GM18520 (cell line): ENCODE data around the gene RARB.

Experiments used
- ATAC-seq: cut with Tn5 transposase; IDR thresholded peaks from one replicate; pipeline ENCODE4 v1.9.1; 2021; ENCODE audit not compliant: unreplicated experiment

RARB gene

DNA sequence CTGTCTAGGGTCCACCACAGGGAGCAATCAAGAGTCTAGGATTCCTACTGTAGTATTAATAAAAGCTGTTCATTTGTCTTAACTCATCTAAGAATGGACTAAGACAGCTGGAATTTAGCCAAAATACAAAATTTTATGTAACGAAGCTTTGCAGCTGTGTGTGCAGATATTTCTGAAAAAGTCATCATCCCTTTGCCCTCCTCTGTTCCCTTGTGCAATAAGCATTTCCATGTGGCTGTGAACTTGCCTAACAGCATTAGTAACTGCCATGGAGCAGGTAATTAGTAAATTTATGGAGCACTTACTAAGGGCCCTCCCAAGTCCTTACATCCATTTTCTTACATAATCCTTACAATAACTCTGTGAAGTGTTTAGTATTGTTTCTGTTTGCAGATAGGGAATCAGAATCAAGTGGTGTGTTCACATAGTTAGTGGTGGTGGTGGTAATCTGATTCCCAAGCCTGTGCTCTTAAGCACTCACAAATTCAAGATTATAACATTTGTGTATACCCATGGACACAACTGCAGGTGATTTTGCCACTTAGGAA, 114.5 kb downstream of the RARB start:
- no peak for ATAC-seq

DNA sequence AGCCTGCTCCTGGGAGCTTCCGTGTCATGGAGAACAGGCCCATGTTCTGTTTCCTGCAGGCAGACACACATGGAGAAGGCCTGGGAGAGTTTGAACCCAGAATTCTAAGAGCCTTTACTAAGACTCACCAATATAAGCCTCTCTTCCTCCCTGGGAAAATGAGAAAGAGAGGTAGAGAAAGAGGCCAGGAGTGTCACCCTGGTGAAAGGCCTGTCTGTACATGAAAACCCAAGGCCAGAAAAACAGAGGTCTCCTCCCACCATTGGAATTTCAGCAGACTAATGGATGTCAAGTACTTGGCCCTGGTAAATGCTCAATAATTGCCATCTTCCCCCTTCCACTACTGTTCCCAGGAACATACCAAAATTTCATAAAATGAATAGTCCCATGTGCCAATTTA, 119.0 kb downstream of the RARB start:
- ATAC-seq: no peak

GRCh38 chr3:25547943-25548674, 120.0 kb downstream of the RARB start:
- no peak for ATAC-seq

- no peak for ATAC-seq
These were observed 120.8 kb downstream of the RARB start for GRCh38 chr3:25548836-25549235.

DNA sequence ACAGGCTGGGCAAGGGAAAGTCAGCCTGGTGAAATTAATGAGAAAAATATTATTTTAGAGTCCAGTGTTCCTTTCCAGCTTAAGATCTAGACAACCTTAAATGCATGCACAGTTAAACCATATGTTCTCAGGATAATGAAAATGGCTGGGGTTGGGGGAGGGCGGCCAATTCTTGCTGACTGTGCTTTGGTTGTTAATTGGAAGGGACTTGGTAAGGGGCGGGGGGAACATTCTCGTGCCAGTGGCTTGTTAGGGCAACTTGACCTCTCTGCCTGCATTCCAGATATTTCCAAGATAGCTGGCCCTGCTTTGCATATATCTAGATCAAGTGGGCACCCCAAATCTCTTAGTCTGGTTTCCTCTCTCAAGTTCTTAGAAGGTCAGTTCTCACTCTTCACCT, 124.2 kb downstream of the RARB start:
- no peak for ATAC-seq

- no peak for ATAC-seq
These were observed 126.3 kb downstream of the RARB start for GRCh38 chr3:25554376-25554775.

GRCh38 chr3:25555695-25556437, 127.8 kb downstream of the RARB start:
- ATAC-seq: no peak

GRCh38 chr3:25556447-25556846, 128.4 kb downstream of the RARB start:
- no peak for ATAC-seq

- ATAC-seq: no peak
These were observed 129.6 kb downstream of the RARB start for GRCh38 chr3:25557694-25558093.

DNA sequence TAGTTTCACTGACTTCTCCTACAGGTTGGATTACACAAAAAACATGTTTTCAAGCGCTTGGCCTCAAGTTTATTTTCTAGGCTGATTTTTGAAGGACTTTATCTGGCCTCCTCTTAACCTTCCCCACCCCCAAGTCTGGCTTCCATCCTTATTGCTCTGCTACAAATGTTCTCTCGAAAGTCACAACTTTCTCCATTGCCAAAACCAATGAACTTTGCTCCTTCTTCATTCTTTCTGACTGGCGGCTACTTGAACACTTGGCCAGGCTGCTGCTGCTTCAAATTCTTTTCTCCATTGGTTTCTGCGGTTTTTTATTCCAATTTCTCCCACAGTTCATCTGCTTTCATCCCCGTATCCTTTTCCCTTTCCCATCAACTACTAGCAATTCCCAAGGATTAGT, 130.1 kb downstream of the RARB start:
- ATAC-seq: no peak

DNA sequence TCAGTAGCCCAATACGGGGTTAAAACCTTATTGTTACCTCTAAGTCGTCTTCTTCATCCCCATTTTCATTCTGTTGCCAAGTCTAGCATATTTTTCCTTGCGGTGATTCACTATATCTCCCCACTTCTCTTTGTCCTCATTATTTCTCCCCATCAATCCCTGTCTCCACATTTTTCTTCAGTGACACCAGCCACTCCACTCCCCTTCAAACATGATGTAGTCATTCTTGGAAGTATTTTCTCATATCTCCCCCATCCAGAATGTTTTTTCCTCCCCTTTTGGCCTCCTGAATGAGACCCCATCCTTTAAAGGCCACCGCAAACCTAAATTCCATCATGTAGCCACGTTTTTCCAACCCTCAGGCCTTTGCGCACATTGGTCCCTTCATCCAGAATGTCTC, 130.7 kb downstream of the RARB start:
- ATAC-seq: no peak

GRCh38 chr3:25563601-25564000, 135.5 kb downstream of the RARB start:
- ATAC-seq: no peak

GRCh38 chr3:25564075-25564474, 136.0 kb downstream of the RARB start:
- ATAC-seq: no peak

DNA sequence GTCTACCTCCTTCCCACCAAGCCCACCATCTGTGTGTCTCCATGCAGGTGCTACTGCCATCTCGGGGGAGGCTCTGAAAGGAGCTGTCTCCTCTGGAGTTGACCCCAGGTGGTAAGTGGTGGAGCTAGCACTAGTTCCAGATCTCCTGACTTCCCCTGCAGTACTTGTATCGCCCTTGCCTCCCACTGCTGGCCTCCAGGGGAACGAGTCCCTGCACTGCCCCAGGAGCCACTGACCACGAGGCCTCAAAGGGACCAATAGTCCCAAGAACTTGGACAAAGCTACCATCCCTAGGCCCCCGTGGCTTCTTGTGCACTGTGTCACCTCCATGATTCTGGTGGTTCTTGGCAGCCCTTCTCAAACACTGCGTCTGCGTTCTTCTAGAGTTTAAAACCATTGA, 137.7 kb downstream of the RARB start:
- no peak for ATAC-seq

DNA sequence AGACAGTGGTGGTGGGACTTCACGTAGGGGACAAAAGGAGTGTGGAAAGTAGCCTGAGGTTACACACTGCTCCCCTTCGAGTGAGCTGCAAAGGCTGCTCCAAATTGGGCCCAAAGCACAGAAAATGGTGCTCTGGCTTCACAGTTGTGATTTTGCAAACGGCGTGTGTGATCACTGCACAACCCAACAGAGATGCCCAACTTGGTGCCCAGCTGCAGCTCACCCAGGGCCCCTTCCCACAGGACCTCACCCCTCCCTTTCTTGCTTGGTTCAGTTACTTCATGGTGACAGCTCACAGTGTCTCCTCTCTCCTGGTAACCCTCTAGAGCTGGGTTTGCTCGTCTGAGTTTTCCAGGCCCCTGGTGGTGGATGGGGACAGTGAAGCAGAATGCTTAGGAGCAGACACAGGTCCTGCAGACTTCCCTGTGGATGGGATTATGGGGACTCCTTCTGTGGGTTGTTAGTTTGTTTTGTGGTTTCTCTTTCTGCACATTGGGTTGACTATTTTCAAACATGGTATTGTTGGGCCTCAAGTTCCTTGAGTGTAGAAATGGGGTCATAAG, 138.4 kb downstream of the RARB start:
- no peak for ATAC-seq

DNA sequence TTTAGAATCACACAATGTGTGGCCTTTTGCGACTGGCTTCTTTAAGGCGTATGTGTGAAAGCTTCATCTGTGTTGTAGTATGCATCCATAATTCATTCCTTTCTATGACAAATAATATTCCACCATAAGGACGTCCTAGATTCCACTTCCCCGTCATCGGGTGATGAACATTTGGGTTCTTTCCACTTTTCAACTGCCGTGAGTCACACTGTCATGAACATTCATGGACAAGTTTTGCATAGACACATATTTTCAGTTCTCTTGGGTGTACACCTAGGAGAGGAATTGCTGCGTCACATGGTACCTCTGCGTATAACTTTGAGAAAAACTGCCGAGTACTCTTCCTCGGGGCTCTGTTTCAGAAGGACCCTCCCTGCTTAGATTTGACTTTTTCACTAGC, 139.3 kb downstream of the RARB start:
- no peak for ATAC-seq

- no peak for ATAC-seq
These were observed 139.9 kb downstream of the RARB start for GRCh38 chr3:25567806-25568524.

- no peak for ATAC-seq
These were observed 140.5 kb downstream of the RARB start for GRCh38 chr3:25568525-25569078.

DNA sequence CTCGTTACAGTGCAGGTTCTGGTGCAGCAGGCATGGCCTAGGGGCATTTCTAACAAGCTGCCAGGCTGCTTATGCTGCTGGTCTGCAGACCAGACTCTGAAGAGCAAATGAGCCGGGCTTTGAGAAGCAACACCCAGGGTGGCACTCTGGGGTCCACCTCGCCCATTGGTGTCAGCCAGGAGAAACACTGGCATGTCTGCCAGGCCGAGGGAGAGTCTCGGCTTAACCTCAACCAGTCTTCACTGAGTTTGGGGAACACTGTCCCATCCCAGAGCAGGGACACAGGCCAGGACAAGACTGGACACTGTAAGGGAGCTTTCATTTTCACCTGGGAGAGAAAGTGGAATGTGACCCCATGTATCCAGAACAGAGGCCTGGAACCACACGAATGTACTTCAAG, 143.2 kb downstream of the RARB start:
- no peak for ATAC-seq

GRCh38 chr3:25572336-25572735, 144.3 kb downstream of the RARB start:
- no peak for ATAC-seq

GRCh38 chr3:25572919-25573385, 144.9 kb downstream of the RARB start:
- no peak for ATAC-seq
